SJSA1 (cell line): ENCODE data around the gene FRMD5. TPM values are rescaled to one million over a fixed set of nuclear protein-coding genes. Genes with fewer than 3 reads are reported as not detected.

Source experiments
- DNase-seq, 2 experiments: peaks; one replicate each; pipeline ENCODE4 v3.0.0-alpha.2; 2015 to 2020; ENCODE audit warnings: low spot score in 2 of 2, low read depth in 1 of 2
- H3K27ac ChIP-seq: fragments of 250-450 bp; sonication (Bioruptor Pico); 2 replicates; pipeline ENCODE4 v1.5.1; 2020; ENCODE audit warnings: mild to moderate bottlenecking, moderate library complexity
- H3K27me3 ChIP-seq: fragments of 250-450 bp; sonication (Bioruptor Pico); replicated peaks from 2 replicates; pipeline ENCODE4 v1.5.1; 2020; ENCODE audit warnings: mild to moderate bottlenecking, moderate library complexity
- H3K36me3 ChIP-seq: fragments of 250-450 bp; sonication (Bioruptor Pico); 2 replicates; pipeline ENCODE4 v1.5.1; 2020; ENCODE audit warnings: mild to moderate bottlenecking
- H3K4me1 ChIP-seq: fragments of 250-450 bp; sonication (Bioruptor Pico); replicated peaks from 2 replicates; pipeline ENCODE4 v1.6.1; 2021; ENCODE audit warnings: mild to moderate bottlenecking
- H3K4me3 ChIP-seq: fragments of 250-450 bp; sonication (Bioruptor Pico); 2 replicates; pipeline ENCODE4 v1.5.1; 2020; ENCODE audit warnings: mild to moderate bottlenecking
- H3K9me3 ChIP-seq: fragments of 250-450 bp; sonication (Bioruptor Pico); replicated peaks from 2 replicates; pipeline ENCODE4 v1.5.1; 2020; ENCODE audit warnings: mild to moderate bottlenecking
- total RNA-seq: library from RNA; depleted of rRNA; stranded (reverse); fragments of >200 nt; shearing (Covaris generic); gene quantifications from 2 replicates; pipeline ENCODE4 v1.2.3, GENCODE V29; 2014; rRNA removed

FRMD5 gene
- total RNA-seq, 1 experiment from 2014 or later, result 3.8 TPM

- H3K36me3 ChIP-seq, result peaks cover 30% of the 10 kb centered on the region
- no peaks in the 10 kb centered on the region for H3K9me3 ChIP-seq
- peak; percentile 92 to 97 for DNase-seq
- no peaks in the 10 kb centered on the region for H3K27me3 ChIP-seq
- peaks cover 15% of the 10 kb centered on the region for H3K4me1 ChIP-seq
- peak within 1 kb of the TSS; percentile 59 for H3K4me3 ChIP-seq
- H3K27ac ChIP-seq, result peak within 1 kb of the TSS; percentile 83
Measured at GRCh38 chr15:43824302-43825246, 370.5 kb downstream of the FRMD5 start, which contains the start of gene MFAP1. TSS of gene MFAP1 (minus strand) at chr15:43824690. CDS start at chr15:43824569, 121 bp downstream.

DNA sequence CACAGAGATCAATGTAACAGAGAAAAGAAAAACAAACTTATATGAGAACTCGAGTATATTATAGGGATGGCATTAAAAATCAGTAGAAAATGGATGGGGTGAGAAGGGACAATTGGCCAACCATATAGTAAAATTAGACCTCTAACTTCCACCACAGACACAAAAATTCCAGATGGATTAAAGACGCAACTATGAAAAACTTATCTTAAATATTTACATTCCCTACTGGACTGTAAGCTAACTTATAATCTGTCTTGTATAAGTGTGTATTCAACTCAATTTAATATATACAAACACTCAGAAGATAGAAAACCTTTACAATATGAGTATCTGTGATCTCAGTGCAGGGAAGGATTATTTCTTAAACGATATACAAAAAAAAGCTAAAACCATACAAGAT lies 373.6 kb downstream of the FRMD5 start:
- Histone ChIP-seq H3K36me3 (peaks cover 30% of the 10 kb centered on the region), H3K27ac (no peak overlapping the region), H3K9me3 (no peaks in the 10 kb centered on the region), H3K4me3 (no peak overlapping the region), H3K4me1 (peaks cover 7% of the 10 kb centered on the region), H3K27me3 (no peaks in the 10 kb centered on the region)
- DNase-seq, result no peak

Other genes starting within 250 kb of the FRMD5 start
- 72.7 and 95.2 TPM in 2 replicates for gene GOLM2, start 93.4 kb upstream of the FRMD5 start, total RNA-seq
- gene CTDSPL2, start 232.4 kb upstream of the FRMD5 start, total RNA-seq, result 79.8 and 135 TPM in 2 replicates